ENCODE data around the gene BBOX1. TPM values are rescaled to one million over a fixed set of nuclear protein-coding genes. Genes with fewer than 3 reads are reported as not detected.

The BBOX1 gene
- total RNA-seq, 2 experiments from 2014 or later, result not detected

GRCh38 chr11:27141576-27141975, 101.0 kb downstream of the BBOX1 start:
- intact Hi-C loops (cut with DNase I, micrococcal nuclease), result no loop called here
- no peaks in the 10 kb centered on the region for H3K4me1 Mint-ChIP-seq (ENCODE audit: low read depth)
- no peak for ATAC-seq (ENCODE audit: poor library complexity)
- Histone ChIP-seq H3K27me3 (ENCODE audit: control insufficient read depth in 1 of 2, insufficient read depth in 2 of 2, low read length in 2 of 2) (no peaks in the 10 kb centered on the region), H3K4me3 (ENCODE audit: low read length) (no peak overlapping the region), H3K36me3 (ENCODE audit: insufficient read depth, low read length) (no peaks in the 10 kb centered on the region), H3K27ac (ENCODE audit: low read depth in 1 of 2, low read length in 2 of 2) (no peak overlapping the region), H3K4me1 (ENCODE audit: insufficient read depth, low read length) (no peaks in the 10 kb centered on the region), H3K9me3 (ENCODE audit: control insufficient read depth in 1 of 2, insufficient read depth in 1 of 2, low read length in 2 of 2) (peaks cover 6 to 17% of the 10 kb centered on the region in 2 experiments)
- H3K27me3 Mint-ChIP-seq, result no peaks in the 10 kb centered on the region
- POLR2A ChIA-PET, result no interaction called here
- H3K36me3 Mint-ChIP-seq (ENCODE audit: low read depth), result no peaks in the 10 kb centered on the region
- no peak for DNase-seq
- H3K4me3 Mint-ChIP-seq, result no peak overlapping the region
- TF ChIP-seq CTCF (IDR thresholded peaks at IDR 0.05), result no peak
- no peak overlapping the region for H3K27ac Mint-ChIP-seq
- peaks cover 13% of the 10 kb centered on the region for H3K9me3 Mint-ChIP-seq
- CTCF ChIA-PET, result no interaction called here

- ATAC-seq (ENCODE audit: poor library complexity) (no peak), DNase-seq (no peak)
- no peaks in the 10 kb centered on the region for H3K36me3 ChIP-seq (ENCODE audit: insufficient read depth, low read length)
- TF ChIP-seq CTCF (IDR thresholded peaks at IDR 0.05), result no peak
- ChIA-PET POLR2A (no interaction called here), CTCF (no interaction called here)
- no peaks in the 10 kb centered on the region for H3K27me3 ChIP-seq (ENCODE audit: control insufficient read depth in 1 of 2, insufficient read depth in 2 of 2, low read length in 2 of 2)
- no peaks in the 10 kb centered on the region for H3K4me1 ChIP-seq (ENCODE audit: insufficient read depth, low read length)
- intact Hi-C loops (cut with DNase I, micrococcal nuclease), result no loop called here
- no peak overlapping the region for H3K27ac ChIP-seq (ENCODE audit: low read depth in 1 of 2, low read length in 2 of 2)
- no peak overlapping the region for H3K4me3 Mint-ChIP-seq
- H3K9me3 ChIP-seq (ENCODE audit: control insufficient read depth in 1 of 2, insufficient read depth in 1 of 2, low read length in 2 of 2), result peaks cover 0 to 6% of the 10 kb centered on the region in 2 experiments
- H3K27ac Mint-ChIP-seq, result no peak overlapping the region
- H3K27me3 Mint-ChIP-seq, result no peaks in the 10 kb centered on the region
- H3K36me3 Mint-ChIP-seq (ENCODE audit: low read depth), result no peaks in the 10 kb centered on the region
- no peak overlapping the region for H3K4me3 ChIP-seq (ENCODE audit: low read length)
- H3K9me3 Mint-ChIP-seq, result peaks cover 2% of the 10 kb centered on the region
- H3K4me1 Mint-ChIP-seq (ENCODE audit: low read depth), result no peaks in the 10 kb centered on the region
Measured at GRCh38 chr11:27147916-27148315, 107.3 kb downstream of the BBOX1 start.

GRCh38 chr11:27148506-27148905, 107.9 kb downstream of the BBOX1 start:
- H3K36me3 ChIP-seq (ENCODE audit: insufficient read depth, low read length), result no peaks in the 10 kb centered on the region
- intact Hi-C loops (cut with DNase I, micrococcal nuclease), result no loop called here
- ChIA-PET CTCF (no interaction called here), POLR2A (no interaction called here)
- no peak overlapping the region for H3K27ac Mint-ChIP-seq
- ATAC-seq (ENCODE audit: poor library complexity), result no peak
- peaks cover 0 to 3% of the 10 kb centered on the region in 2 experiments for H3K9me3 ChIP-seq (ENCODE audit: control insufficient read depth in 1 of 2, insufficient read depth in 1 of 2, low read length in 2 of 2)
- no peak overlapping the region for H3K4me3 Mint-ChIP-seq
- H3K4me1 ChIP-seq (ENCODE audit: insufficient read depth, low read length), result no peaks in the 10 kb centered on the region
- no peak for DNase-seq
- H3K9me3 Mint-ChIP-seq, result peaks cover 2% of the 10 kb centered on the region
- H3K4me3 ChIP-seq (ENCODE audit: low read length), result no peak overlapping the region
- no peaks in the 10 kb centered on the region for H3K27me3 ChIP-seq (ENCODE audit: control insufficient read depth in 1 of 2, insufficient read depth in 2 of 2, low read length in 2 of 2)
- H3K36me3 Mint-ChIP-seq (ENCODE audit: low read depth), result no peaks in the 10 kb centered on the region
- TF ChIP-seq CTCF (IDR thresholded peaks at IDR 0.05), result no peak
- no peaks in the 10 kb centered on the region for H3K27me3 Mint-ChIP-seq
- no peak overlapping the region for H3K27ac ChIP-seq (ENCODE audit: low read depth in 1 of 2, low read length in 2 of 2)
- no peaks in the 10 kb centered on the region for H3K4me1 Mint-ChIP-seq (ENCODE audit: low read depth)
